Measurements from ENCODE around the gene GLI1. TPM values are rescaled to one million over a fixed set of nuclear protein-coding genes. Genes with fewer than 3 reads are reported as not detected.
"Not testable (repeated sequence)": the region's sequence is repeated elsewhere in the genome, so short reads cannot be mapped to it uniquely, and the experiment has no call there.

Gene GLI1
- total RNA-seq, 1 experiment from 2014 or later: 6.4 TPM

GRCh38 chr12:57438400-57438799 lies 21.2 kb upstream of the GLI1 start:
- DNase-seq (ENCODE audit: low spot score): no peak
- in situ Hi-C loops (cut with HindIII; ENCODE audit: low sequenced_read_pairs): no loop called here

- DNase-seq (ENCODE audit: low spot score): no peak
- in situ Hi-C loops (cut with HindIII; ENCODE audit: low sequenced_read_pairs): no loop called here
Observed at GRCh38 chr12:57439762-57440266, 19.8 kb upstream of the GLI1 start.

DNA sequence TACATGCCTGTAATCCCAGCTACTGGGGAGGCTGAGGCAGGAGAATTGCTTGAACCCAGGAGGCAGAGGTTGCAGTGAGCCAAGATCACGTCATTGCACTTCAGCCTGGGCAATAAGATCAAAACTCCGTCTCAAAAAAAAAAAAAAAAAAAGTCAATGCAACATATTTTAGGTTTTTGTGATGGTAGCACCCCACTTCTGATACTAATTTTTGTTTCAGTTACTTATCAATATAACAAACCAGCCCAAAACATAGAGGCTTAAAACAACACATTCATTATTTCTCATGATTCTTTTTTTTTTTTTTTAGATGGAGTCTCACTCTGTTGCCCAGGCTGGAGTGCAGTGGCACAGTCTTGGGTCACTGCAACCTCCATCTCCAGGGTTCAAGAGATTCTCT lies 18.2 kb upstream of the GLI1 start:
- DNase-seq (ENCODE audit: low spot score); in situ Hi-C loops (cut with HindIII; ENCODE audit: low sequenced_read_pairs): not testable (repeated sequence)

- DNase-seq (ENCODE audit: low spot score): no peak
- in situ Hi-C loops (cut with HindIII; ENCODE audit: low sequenced_read_pairs): no loop called here
Observed at GRCh38 chr12:57441846-57442427, 17.6 kb upstream of the GLI1 start.

DNA sequence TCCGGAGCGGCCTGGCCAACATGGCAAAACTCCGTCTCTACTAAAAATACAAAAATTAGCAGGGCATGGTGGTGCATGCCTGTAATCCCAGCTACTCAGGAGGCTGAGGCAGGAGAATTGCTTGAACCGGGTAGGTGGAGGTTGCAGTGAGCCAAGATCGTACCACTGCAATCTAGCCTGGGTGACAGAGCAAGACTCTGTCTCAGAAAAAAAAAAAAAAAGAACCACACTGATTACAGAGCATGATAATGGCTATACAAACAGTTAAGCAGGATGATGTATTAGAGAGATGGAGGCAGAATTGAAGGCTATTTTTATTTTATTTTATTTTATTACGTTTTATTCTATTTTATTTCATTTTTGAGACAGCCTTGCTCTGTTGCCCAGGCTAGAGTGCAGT lies 15.2 kb upstream of the GLI1 start:
- in situ Hi-C loops (cut with HindIII; ENCODE audit: low sequenced_read_pairs); DNase-seq (ENCODE audit: low spot score): not testable (repeated sequence)

GRCh38 chr12:57444744-57445143 lies 14.8 kb upstream of the GLI1 start:
- no peak for DNase-seq (ENCODE audit: low spot score)
- in situ Hi-C loops (cut with HindIII; ENCODE audit: low sequenced_read_pairs): no loop called here

DNA sequence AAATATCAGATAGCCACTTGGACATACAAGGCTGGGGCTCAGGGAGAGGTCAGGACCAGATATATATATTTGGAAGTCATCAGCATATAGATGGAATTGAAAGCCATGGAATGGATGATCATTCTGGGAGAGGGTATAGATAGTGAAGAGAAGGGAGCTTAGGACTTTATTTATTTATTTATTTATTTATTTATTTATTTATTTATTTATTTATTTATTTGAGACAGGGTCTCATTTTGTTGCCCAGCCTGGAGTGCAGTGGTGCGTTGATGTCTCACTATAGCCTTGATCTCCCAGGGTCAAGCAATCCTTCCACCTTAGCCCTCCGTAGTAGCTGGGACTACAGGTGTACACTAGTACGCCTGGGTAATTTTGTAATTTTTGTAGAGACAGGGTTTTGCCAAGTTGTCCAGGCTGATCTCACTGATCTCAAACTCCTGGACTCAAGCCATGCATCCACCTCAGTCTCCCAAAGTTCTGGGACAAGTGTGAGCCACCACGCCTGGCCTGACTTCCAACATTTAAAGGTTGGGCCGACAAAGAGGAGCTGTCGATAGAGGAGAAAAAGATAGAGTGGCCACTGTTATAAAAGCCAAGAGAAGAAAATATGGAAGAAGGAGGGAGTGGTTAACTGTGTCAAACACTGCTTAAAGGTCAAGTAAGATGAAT lies 13.2 kb upstream of the GLI1 start:
- in situ Hi-C loops (cut with HindIII; ENCODE audit: low sequenced_read_pairs): no loop called here
- no peak for DNase-seq (ENCODE audit: low spot score)

- DNase-seq (ENCODE audit: low spot score): no peak
- in situ Hi-C loops (cut with HindIII; ENCODE audit: low sequenced_read_pairs): no loop called here
Observed at GRCh38 chr12:57448669-57449068, 10.9 kb upstream of the GLI1 start.

DNA sequence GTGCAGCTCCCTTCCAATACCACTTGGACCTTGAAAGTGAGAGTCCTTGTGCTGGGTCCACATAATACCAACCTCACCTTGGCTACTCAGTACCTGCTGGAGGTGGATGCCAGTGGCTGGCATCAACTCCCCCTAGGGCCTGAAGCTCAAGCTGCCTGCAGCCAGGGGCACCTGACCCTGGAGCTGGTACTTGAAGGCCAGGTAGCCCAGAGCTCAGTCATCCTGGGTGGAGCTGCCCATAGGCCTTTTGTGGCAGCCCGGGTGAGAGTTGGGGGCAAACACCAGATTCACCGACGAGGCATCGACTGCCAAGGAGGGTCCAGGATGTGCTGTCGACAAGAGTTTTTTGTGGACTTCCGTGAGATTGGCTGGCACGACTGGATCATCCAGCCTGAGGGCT lies 10.2 kb upstream of the GLI1 start:
- no peak for DNase-seq (ENCODE audit: low spot score)
- in situ Hi-C loops (cut with HindIII; ENCODE audit: low sequenced_read_pairs): no loop called here

DNA sequence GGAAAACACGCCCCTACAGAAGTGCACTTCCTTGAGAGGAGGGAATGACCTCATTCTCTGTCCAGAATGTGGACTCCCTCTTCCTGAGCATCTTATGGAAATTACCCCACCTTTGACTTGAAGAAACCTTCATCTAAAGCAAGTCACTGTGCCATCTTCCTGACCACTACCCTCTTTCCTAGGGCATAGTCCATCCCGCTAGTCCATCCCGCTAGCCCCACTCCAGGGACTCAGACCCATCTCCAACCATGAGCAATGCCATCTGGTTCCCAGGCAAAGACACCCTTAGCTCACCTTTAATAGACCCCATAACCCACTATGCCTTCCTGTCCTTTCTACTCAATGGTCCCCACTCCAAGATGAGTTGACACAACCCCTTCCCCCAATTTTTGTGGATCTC lies 9.5 kb upstream of the GLI1 start:
- in situ Hi-C loops (cut with HindIII; ENCODE audit: low sequenced_read_pairs): no loop called here
- no peak for DNase-seq (ENCODE audit: low spot score)

DNA sequence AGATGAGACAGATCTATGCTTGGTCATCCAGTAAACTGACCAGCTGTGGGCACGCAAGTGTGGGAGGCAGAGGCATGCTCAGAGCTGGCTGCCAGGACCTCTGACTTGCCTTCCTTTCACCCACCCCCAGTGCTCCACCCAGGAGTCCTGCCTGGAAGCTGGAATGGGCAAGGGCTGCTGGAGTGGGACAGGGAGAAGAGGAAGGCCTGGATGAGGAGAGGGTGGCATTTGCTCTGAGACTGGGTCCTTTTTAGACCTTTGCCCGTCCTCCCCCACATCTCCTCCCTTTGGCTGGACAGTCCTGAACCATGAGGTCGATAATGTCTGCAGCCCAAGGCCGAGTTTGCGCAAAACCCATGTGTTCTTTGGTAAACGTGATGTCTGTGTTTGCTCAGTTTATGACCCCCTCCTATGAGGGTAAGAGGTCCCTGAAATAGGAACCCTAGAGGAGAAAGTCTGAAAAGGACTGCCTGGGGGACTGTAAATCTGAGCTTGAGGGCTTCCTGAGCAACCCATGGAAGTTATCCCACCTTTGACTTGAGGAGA lies 8.3 kb upstream of the GLI1 start:
- in situ Hi-C loops (cut with HindIII; ENCODE audit: low sequenced_read_pairs): no loop called here
- DNase-seq (ENCODE audit: low spot score): no peak

GRCh38 chr12:57452181-57452936 lies 7.2 kb upstream of the GLI1 start:
- DNase-seq (ENCODE audit: low spot score): peak; percentile 26
- in situ Hi-C loops (cut with HindIII; ENCODE audit: low sequenced_read_pairs): no loop called here

DNA sequence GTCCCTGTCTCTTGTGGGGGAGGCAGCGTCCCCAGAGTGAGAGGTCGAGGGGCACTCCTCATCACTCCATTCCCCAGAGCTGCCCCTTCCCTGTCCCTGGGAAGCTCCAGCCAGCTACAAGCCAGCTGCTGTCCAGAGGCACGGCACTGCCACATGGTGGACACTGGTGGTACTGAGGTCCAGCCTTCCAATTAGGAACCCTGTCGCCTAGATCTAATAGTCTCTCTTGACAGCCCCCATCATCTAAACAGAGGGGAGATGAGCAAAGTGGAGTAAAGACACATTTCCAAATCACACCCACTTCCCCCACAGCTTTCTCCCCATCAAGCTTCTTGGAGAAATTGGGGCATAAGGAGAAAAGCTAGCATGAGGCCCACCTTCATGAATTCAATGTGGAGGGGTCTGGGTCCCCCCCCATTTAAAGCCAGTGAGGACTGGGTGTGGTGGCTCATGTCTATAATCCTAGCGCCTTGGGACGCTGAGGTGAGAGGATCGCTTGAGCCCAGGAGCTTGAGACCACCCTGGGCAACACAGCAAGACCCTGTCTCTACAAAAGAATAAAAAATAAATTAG lies 6.6 kb upstream of the GLI1 start:
- peak; percentile 68 for DNase-seq (ENCODE audit: low spot score)
- in situ Hi-C loops (cut with HindIII; ENCODE audit: low sequenced_read_pairs): no loop called here

DNA sequence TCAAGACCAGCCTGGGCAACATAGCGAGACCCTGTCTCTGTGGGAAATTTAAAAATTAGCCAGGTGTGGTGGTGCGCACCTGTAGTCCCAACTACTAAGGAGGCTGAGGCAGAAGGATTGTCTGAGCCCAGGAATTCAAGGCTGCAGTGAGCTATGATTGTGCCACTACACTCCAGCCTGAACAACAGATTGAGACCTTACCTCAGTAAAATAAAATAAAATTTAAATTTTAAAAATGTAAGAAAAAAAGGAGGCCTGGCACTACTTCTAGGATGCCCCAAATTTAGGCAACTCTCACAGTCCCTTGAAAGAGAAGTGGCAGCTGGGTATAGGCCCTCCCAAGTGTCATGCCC lies 5.4 kb upstream of the GLI1 start:
- no peak for DNase-seq (ENCODE audit: low spot score)
- in situ Hi-C loops (cut with HindIII; ENCODE audit: low sequenced_read_pairs): no loop called here

DNA sequence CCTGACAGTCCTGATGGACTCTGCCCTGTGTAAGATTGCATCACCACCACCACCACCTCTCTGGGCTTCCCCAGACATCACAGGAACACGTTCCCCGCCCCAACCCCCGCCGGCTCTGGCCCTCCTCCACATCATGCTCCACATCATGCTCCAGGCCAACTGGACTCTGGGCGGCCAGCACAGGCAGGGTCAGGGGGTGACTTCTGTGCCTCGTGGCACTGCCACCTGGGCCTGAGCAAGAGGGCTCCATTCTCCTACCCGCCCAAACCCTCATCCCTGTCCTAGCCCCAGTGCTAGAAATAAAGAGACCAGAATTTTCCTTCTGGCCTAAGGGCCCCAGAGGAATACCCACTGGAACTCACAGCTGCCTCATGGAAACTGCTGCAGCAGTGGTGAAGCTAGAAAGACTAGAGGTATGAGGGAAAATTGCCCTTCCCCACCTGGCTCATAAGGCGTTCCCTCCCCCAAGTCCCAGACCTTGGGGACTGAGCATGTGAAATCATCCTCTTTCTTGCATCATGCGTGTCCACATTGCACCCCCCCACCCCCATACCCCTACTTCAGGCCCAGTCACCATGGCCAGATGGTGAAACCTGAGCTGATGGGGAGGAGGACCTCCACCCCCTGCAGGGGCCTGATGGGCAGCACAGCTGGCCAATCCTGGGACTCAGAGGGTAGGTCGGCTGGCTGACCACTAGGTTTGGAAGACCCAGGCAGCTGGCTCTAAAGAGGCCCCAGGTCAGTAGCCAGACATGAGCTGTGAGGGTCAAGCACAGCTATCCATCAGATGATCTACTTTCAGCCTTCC lies 4.8 kb upstream of the GLI1 start, which contains the start of gene INHBE:
INHBE (plus strand) TSS at position 742 of the 808 bp plus-strand sequence. CDS start 230 bp downstream, outside the sequence.
- DNase-seq (ENCODE audit: low spot score): no peak
- in situ Hi-C loops (cut with HindIII; ENCODE audit: low sequenced_read_pairs): no loop called here

DNA sequence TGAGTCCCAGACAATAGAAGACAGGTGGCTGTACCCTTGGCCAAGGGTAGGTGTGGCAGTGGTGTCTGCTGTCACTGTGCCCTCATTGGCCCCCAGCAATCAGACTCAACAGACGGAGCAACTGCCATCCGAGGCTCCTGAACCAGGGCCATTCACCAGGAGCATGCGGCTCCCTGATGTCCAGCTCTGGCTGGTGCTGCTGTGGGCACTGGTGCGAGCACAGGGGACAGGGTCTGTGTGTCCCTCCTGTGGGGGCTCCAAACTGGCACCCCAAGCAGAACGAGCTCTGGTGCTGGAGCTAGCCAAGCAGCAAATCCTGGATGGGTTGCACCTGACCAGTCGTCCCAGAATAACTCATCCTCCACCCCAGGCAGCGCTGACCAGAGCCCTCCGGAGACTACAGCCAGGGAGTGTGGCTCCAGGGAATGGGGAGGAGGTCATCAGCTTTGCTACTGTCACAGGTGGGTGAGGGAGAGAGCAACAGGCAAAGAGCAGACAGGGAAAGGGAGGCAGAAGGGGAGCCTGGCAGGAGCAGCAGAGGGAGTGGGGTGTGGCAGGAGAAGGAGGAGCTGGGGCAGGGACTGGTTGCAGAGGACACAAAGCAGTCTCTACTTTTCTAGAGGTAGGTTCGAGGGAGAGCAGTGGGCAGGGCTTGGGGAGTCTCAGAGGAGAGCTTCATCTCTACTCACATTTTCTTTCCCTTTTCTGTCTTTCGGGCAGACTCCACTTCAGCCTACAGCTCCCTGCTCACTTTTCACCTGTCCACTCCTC lies 4.0 kb upstream of the GLI1 start:
- peak; percentile 29 for DNase-seq (ENCODE audit: low spot score)
- in situ Hi-C loops (cut with HindIII; ENCODE audit: low sequenced_read_pairs): no loop called here

GRCh38 chr12:57456145-57456700 lies 3.4 kb upstream of the GLI1 start:
- in situ Hi-C loops (cut with HindIII; ENCODE audit: low sequenced_read_pairs): no loop called here
- DNase-seq (ENCODE audit: low spot score): peak; percentile 78

All from G401 (cell line).